ENCODE measurements around the gene NFATC1. TPM values are rescaled to one million over a fixed set of nuclear protein-coding genes. Genes with fewer than 3 reads are reported as not detected.

The NFATC1 gene
- total RNA-seq, 2 experiments from 2014 or later, result 77.8 to 79.4 TPM

DNA sequence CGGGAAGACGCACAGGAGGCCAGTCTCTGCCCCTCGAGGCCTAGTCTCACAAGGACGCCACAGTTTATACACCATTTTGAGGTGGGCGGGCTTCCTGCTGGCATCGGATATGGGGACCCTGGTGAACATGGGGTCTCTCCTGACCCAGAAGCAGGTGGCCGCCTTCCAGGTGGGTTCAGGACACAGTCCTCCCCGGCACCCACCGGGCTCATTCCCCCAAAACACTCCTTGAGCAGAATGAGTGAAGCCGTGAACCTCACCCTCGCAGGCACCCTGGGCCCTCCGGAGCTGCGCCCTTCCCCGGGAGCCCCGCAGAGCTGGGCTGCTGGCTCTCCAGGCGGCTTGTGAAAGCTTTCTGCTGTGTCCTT is 6.5 kb downstream of the NFATC1 start:
- intact Hi-C loops (cut with micrococcal nuclease), result no loop called here
- H3K36me3 Mint-ChIP-seq (ENCODE audit: low read depth), result peaks cover 52% of the 10 kb centered on the region
- CTCF ChIA-PET, result interaction anchor here (0.8 to 2.6 kb wide), 2 partner anchors 22 to 121 kb away, joined by 3 to 11 read pairs; no protein-coding TSS in a partner anchor
- no peaks in the 10 kb centered on the region for H3K27me3 Mint-ChIP-seq (ENCODE audit: low read depth)
- H3K27ac Mint-ChIP-seq, result peak overlapping the region; percentile 94
- DNase-seq, result no peak
- peaks cover 72% of the 10 kb centered on the region for H3K4me1 Mint-ChIP-seq (ENCODE audit: low read depth)
- H3K9me3 Mint-ChIP-seq, result no peaks in the 10 kb centered on the region
- H3K4me3 Mint-ChIP-seq, result peak overlapping the region; percentile 81

DNA sequence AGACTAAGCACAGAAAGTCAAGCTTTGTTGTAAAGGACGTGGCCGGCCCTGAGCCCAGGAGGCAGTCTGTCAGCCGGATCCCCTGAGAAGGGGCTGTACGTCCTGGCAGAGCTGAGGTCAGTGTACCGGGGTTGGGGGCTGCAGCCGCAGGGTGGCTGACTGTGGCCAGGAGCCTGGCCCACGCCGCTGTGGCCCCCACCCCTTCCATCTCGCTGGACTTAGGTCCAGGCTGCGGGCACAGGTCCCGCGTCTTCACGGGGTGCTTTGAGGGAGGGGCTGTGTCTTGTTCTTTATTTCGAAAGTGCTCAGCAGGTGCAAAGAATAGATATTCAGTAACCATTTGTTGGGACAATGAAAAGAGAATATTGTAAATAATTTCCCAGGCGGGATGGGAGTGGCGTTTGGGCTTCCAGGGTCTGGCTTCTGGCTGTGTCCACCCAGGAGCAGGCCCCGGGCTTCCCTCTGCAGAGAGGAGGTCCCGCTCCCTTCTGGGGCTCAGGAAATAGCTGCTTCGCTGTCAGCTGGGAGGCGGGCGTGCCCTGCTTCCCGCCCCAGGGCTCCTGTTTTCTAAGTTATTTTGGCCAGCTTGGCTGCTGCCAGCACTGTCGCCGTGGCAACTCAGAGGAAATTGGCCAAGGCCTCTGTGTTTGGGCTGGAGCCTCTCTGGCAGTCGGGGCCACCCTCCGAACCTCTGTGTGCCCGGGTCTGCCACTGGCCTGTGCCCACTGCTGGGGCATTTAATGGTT is 7.4 kb downstream of the NFATC1 start:
- Mint-ChIP-seq H3K4me1 (ENCODE audit: low read depth) (peaks cover 72% of the 10 kb centered on the region), H3K36me3 (ENCODE audit: low read depth) (peaks cover 55% of the 10 kb centered on the region), H3K27ac (peak overlapping the region; percentile 94), H3K27me3 (ENCODE audit: low read depth) (no peaks in the 10 kb centered on the region), H3K4me3 (peak overlapping the region; percentile 81), H3K9me3 (no peaks in the 10 kb centered on the region)
- CTCF ChIA-PET, result interaction anchor here (1.0 to 2.6 kb wide), 4 partner anchors 23 to 127 kb away, joined by 3 to 11 read pairs (median 4); no protein-coding TSS in a partner anchor
- DNase-seq, result peak; percentile 45
- intact Hi-C loops (cut with micrococcal nuclease), result no loop called here

DNA sequence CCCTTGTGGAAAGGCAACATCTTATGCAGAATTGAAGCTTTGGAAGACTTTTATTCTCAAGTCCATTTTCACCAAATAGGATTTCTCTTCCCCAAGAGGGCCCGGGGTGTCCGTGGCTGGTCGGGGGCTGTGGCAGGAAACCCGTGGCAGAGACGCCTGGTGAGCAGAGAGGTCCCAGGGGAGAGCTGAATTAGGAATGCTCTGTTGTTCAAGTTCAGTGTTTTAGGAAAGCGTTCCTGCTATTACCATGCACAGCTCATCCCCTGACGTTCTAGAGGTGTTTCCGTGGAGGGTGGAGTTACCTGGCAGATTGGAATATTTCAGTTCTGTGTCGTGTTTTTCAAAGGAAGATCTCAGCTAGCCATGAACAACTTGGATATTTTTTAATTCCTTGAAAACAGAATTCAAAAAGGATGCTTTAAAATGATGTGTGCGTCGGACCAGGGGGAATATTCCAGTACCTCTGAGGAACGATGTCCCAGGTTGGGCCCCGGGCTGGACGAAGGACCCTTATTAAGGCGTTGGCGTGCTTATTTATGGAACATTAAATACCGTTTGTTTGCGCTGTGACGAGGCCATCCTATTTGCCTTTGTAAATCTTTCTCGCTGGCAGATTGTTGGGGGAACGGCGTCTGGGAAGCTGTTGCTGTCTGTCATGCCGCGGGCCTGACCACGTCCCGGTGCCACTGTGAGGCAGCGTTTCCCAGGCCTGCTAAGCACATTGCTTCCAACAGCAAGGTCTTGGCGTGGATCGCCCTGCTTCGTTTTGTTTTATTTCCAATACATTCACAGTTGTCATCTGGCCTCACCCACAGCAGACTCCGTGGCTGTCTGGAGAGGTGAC is 8.2 kb downstream of the NFATC1 start:
- H3K4me3 Mint-ChIP-seq, result peak overlapping the region; percentile 81
- CTCF ChIA-PET, result interaction anchor here (1.0 to 2.6 kb wide), 4 partner anchors 21 to 124 kb away, joined by 3 to 11 read pairs (median 4); no protein-coding TSS in a partner anchor
- peaks cover 64% of the 10 kb centered on the region for H3K4me1 Mint-ChIP-seq (ENCODE audit: low read depth)
- DNase-seq, result no peak
- H3K27ac Mint-ChIP-seq, result peak overlapping the region; percentile 94
- no peaks in the 10 kb centered on the region for H3K27me3 Mint-ChIP-seq (ENCODE audit: low read depth)
- no peaks in the 10 kb centered on the region for H3K9me3 Mint-ChIP-seq
- intact Hi-C loops (cut with micrococcal nuclease), result loop anchor here (2.0 kb wide), 1 partner anchor 631 kb away; the partner anchor contains the start of gene RBFA
- peaks cover 47% of the 10 kb centered on the region for H3K36me3 Mint-ChIP-seq (ENCODE audit: low read depth)

DNA sequence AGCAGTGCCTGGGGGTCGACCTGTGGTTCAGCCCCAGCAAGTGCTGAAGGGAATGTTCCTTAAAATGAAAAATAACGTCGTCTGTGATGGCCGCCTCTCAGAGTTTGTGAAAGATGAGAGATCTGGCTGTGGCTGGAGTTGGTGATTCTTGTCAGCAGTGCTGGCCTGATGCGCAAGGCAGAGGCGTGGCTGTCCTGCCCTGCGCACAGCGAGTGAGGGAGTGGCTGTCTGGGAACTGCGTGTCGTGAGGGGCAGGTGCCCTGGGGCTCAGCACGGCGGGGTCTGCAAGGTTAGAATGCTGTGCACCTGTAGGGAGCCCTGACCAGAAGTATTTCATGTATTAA is 8.8 kb downstream of the NFATC1 start:
- peaks cover 45% of the 10 kb centered on the region for H3K36me3 Mint-ChIP-seq (ENCODE audit: low read depth)
- intact Hi-C loops (cut with micrococcal nuclease), result loop anchor here (2.0 kb wide), 1 partner anchor 630 kb away; the partner anchor contains the start of gene RBFA
- H3K27ac Mint-ChIP-seq, result peak overlapping the region; percentile 94

DNA sequence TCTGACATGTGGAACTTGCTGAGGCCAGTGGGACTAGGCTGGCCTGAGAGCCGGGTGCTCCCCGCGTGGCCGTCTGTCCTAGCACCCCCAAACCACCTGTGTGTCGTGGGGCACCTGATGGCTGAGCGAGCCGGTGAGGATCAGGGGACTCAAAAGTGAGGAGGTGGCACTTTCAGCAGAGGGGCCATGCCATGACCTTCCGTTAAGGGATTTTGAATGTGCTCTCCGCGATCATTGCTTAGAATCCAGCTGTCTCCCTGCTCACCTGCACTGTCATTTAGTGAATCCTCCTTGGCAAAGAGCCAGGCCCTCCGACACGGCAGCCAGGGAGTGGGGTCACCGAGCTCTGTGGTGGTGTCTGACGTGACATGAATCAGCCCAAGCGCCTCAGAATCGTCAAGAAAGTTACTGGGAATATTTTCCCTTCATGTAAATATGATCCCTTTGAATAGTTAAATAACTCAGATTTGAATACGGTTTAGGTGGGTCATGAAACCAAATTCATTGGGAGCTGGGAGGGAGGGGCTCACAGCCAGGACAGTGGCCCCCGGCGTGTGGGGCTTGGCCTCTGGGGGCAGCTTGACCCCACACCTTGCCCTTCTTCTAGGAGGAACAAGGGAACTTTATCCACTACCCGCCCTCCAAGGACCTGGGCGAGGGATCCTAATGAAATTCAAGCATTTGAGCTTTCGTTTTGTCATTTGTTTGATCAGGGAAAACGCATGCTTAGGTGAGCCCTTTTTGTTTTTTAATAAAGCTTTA is 9.5 kb downstream of the NFATC1 start:
- CTCF ChIA-PET, result interaction anchor here (0.6 to 1.9 kb wide), 5 partner anchors 9 to 395 kb away, joined by 3 to 13 read pairs (median 4); partner anchors contain the start of gene NFATC1
- Mint-ChIP-seq H3K27me3 (ENCODE audit: low read depth) (no peaks in the 10 kb centered on the region), H3K4me1 (ENCODE audit: low read depth) (peaks cover 64% of the 10 kb centered on the region)

More for the DNA sequence above, 8.8 kb downstream of the NFATC1 start:
- H3K9me3 Mint-ChIP-seq, result no peaks in the 10 kb centered on the region
- no peaks in the 10 kb centered on the region for H3K27me3 Mint-ChIP-seq (ENCODE audit: low read depth)
- CTCF ChIA-PET, result interaction anchor here (0.8 to 1.9 kb wide), 4 partner anchors 8 to 118 kb away, joined by 3 to 13 read pairs (median 4); partner anchors contain the start of gene NFATC1
- H3K4me1 Mint-ChIP-seq (ENCODE audit: low read depth), result peaks cover 64% of the 10 kb centered on the region
- no peak for DNase-seq
- peak overlapping the region; percentile 81 for H3K4me3 Mint-ChIP-seq

DNA sequence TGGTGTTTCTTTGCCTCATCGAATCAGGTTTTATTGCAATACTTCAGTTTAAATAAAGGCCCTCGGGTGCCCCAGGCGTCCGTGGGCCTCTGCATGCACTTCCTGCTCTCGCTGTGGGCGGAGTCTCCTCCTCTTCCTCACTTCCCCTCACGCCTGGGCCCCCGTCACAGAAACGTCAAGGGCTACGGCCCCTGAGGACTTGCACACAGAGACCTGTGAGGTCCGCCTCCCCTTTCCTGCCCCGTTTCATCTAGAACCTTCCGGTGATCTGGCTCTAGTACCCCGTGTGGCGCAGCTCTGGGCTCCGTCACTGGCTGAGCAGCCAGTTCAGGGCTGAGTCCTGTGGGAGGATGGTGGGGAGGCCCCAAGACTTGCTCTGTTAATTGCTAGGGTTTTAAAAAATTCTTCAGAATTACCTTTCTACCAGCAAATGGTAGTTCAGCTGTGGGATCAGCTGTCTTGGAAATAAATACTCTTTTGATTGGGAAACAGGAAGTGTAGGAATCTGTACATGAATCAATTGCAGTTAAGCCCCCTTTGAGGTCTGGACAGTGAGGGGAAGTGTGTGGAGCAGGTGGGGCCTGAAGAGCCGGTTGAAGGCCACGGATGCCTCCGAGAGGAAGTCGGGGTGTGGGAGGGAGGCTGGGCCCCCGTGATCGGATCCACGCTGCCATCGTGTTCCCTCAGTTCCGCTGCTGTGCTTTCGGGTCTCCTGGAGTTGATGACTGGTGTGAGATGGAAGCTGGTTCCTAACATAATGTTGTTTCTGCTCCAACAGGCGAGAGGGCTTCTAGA is 10.2 kb downstream of the NFATC1 start:
- peak overlapping the region; percentile 94 for H3K27ac Mint-ChIP-seq
- peak overlapping the region; percentile 81 for H3K4me3 Mint-ChIP-seq
- H3K36me3 Mint-ChIP-seq (ENCODE audit: low read depth), result peaks cover 50% of the 10 kb centered on the region
- CTCF ChIA-PET, result interaction anchor here (0.6 to 1.9 kb wide), 5 partner anchors 10 to 395 kb away, joined by 3 to 13 read pairs (median 4); partner anchors contain the start of gene NFATC1
- peak; percentile 96 for DNase-seq
- no peaks in the 10 kb centered on the region for H3K27me3 Mint-ChIP-seq (ENCODE audit: low read depth)
- H3K9me3 Mint-ChIP-seq, result no peaks in the 10 kb centered on the region
- peaks cover 63% of the 10 kb centered on the region for H3K4me1 Mint-ChIP-seq (ENCODE audit: low read depth)
- intact Hi-C loops (cut with micrococcal nuclease), result loop anchor here (1.0 to 2.0 kb wide), 4 partner anchors 11 to 629 kb away; partner anchors contain the start of genes CTDP1, NFATC1 and RBFA

More for the DNA sequence above, 9.5 kb downstream of the NFATC1 start:
- DNase-seq, result peak; percentile 82
- H3K4me3 Mint-ChIP-seq, result peak overlapping the region; percentile 81
- intact Hi-C loops (cut with micrococcal nuclease), result loop anchor here (1.0 to 2.0 kb wide), 4 partner anchors 10 to 630 kb away; partner anchors contain the start of genes CTDP1, NFATC1 and RBFA
- H3K36me3 Mint-ChIP-seq (ENCODE audit: low read depth), result peaks cover 46% of the 10 kb centered on the region
- no peaks in the 10 kb centered on the region for H3K9me3 Mint-ChIP-seq
- peak overlapping the region; percentile 94 for H3K27ac Mint-ChIP-seq

DNA sequence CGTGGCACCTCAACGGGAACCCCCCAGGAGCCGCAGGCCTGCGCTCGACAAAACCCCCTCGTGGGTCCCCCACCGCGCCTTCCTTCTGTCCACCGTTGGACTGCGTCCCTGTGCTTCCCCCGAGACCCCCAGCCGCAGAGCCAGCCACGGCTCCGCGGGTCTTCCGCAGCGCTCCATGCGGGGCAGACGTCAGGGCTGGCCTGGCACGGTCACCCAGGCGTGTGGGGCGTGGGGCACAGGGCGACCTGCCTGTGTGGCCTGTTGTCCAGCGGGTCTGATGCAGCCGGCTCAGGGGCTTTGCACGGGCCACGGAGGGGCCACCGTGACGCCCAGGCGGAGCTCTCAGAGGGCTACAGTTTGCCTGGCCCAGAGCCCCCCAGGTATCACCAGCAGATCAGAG is 11.0 kb downstream of the NFATC1 start:
- peaks cover 56% of the 10 kb centered on the region for H3K4me1 Mint-ChIP-seq (ENCODE audit: low read depth)
- H3K27me3 Mint-ChIP-seq (ENCODE audit: low read depth), result no peaks in the 10 kb centered on the region
- peaks cover 49% of the 10 kb centered on the region for H3K36me3 Mint-ChIP-seq (ENCODE audit: low read depth)
- H3K4me3 Mint-ChIP-seq, result peak overlapping the region; percentile 81
- CTCF ChIA-PET, result interaction anchor here (1.4 to 1.9 kb wide), 2 partner anchors 10 to 110 kb away, joined by 4 to 13 read pairs; partner anchors contain the start of gene NFATC1
- H3K9me3 Mint-ChIP-seq, result no peaks in the 10 kb centered on the region
- H3K27ac Mint-ChIP-seq, result peak overlapping the region; percentile 94
- intact Hi-C loops (cut with micrococcal nuclease), result no loop called here
- no peak for DNase-seq

DNA sequence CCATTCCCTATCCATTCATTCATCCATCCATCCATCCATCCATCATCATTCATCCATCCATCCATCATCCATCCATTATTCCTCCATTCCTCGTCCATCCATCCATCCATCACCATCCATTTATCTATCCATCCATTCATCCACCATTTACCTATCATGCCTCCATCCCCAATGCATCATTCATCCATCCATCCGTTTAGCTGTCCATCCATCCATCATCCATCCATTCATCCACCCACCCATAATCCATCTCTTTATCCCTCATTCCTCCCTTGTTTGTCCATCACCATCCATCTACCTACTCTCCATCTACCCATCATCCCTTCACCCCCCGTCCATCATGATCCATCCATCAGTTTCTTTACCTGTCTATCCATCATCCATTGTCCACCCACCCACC is 13.6 kb downstream of the NFATC1 start:
- CTCF ChIA-PET, result no interaction called here
- peaks cover 47% of the 10 kb centered on the region for H3K4me1 Mint-ChIP-seq (ENCODE audit: low read depth)
- intact Hi-C loops (cut with micrococcal nuclease), result no loop called here
- H3K27ac Mint-ChIP-seq, result no peak overlapping the region
- no peaks in the 10 kb centered on the region for H3K9me3 Mint-ChIP-seq
- H3K36me3 Mint-ChIP-seq (ENCODE audit: low read depth), result peaks cover 52% of the 10 kb centered on the region
- H3K4me3 Mint-ChIP-seq, result no peak overlapping the region
- no peak for DNase-seq
- H3K27me3 Mint-ChIP-seq (ENCODE audit: low read depth), result no peaks in the 10 kb centered on the region

DNA sequence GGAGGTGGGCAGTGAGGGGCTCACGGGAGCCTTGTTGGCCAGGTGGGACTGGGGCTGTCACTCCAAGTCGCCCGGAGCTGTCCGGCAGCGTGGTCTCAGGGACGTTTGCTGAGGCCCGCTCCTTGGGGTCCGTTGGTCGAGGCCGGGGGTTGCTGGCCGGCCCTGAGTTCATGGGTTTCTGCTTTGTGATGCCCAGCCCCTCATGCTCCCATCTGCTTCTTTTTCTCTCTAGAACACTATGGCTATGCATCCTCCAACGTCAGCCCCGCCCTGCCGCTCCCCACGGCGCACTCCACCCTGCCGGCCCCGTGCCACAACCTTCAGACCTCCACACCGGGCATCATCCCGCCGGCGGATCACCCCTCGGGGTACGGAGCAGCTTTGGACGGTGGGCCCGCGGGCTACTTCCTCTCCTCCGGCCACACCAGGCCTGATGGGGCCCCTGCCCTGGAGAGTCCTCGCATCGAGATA is 14.5 kb downstream of the NFATC1 start:
- H3K27ac Mint-ChIP-seq, result no peak overlapping the region
- no peak overlapping the region for H3K4me3 Mint-ChIP-seq
- H3K4me1 Mint-ChIP-seq (ENCODE audit: low read depth), result peaks cover 44% of the 10 kb centered on the region
- no peak for DNase-seq
- CTCF ChIA-PET, result no interaction called here
- no peaks in the 10 kb centered on the region for H3K27me3 Mint-ChIP-seq (ENCODE audit: low read depth)
- intact Hi-C loops (cut with micrococcal nuclease), result no loop called here
- H3K9me3 Mint-ChIP-seq, result no peaks in the 10 kb centered on the region
- peaks cover 52% of the 10 kb centered on the region for H3K36me3 Mint-ChIP-seq (ENCODE audit: low read depth)

DNA sequence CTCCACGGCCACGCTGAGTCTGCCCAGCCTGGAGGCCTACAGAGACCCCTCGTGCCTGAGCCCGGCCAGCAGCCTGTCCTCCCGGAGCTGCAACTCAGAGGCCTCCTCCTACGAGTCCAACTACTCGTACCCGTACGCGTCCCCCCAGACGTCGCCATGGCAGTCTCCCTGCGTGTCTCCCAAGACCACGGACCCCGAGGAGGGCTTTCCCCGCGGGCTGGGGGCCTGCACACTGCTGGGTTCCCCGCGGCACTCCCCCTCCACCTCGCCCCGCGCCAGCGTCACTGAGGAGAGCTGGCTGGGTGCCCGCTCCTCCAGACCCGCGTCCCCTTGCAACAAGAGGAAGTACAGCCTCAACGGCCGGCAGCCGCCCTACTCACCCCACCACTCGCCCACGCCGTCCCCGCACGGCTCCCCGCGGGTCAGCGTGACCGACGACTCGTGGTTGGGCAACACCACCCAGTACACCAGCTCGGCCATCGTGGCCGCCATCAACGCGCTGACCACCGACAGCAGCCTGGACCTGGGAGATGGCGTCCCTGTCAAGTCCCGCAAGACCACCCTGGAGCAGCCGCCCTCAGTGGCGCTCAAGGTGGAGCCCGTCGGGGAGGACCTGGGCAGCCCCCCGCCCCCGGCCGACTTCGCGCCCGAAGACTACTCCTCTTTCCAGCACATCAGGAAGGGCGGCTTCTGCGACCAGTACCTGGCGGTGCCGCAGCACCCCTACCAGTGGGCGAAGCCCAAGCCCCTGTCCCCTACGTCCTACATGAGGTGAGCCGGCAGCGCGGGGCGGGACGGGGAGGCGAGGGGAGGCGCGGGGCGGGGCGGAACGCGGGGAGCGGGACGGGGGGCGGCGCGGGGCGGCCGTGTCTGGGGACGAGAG is 15.2 kb downstream of the NFATC1 start:
- Mint-ChIP-seq H3K4me3 (no peak overlapping the region), H3K4me1 (ENCODE audit: low read depth) (peaks cover 40% of the 10 kb centered on the region), H3K36me3 (ENCODE audit: low read depth) (peaks cover 49% of the 10 kb centered on the region), H3K9me3 (no peaks in the 10 kb centered on the region), H3K27me3 (ENCODE audit: low read depth) (no peaks in the 10 kb centered on the region), H3K27ac (no peak overlapping the region)
- intact Hi-C loops (cut with micrococcal nuclease), result no loop called here
- no peak for DNase-seq
- CTCF ChIA-PET, result no interaction called here

Measured in activated naive CD4-positive, alpha-beta T cell treated with anti-CD3 and anti-CD28 coated beads for 36 hours (primary cell).